ENCODE results near the gene NME9. TPM values are rescaled to one million over a fixed set of nuclear protein-coding genes. Genes with fewer than 3 reads are reported as not detected.

NME9 gene, protein sequence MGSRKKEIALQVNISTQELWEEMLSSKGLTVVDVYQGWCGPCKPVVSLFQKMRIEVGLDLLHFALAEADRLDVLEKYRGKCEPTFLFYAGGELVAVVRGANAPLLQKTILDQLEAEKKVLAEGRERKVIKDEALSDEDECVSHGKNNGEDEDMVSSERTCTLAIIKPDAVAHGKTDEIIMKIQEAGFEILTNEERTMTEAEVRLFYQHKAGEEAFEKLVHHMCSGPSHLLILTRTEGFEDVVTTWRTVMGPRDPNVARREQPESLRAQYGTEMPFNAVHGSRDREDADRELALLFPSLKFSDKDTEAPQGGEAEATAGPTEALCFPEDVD
- total RNA-seq: 2.5 TPM in 1 of 2 replicates, not detected in the other

DNA sequence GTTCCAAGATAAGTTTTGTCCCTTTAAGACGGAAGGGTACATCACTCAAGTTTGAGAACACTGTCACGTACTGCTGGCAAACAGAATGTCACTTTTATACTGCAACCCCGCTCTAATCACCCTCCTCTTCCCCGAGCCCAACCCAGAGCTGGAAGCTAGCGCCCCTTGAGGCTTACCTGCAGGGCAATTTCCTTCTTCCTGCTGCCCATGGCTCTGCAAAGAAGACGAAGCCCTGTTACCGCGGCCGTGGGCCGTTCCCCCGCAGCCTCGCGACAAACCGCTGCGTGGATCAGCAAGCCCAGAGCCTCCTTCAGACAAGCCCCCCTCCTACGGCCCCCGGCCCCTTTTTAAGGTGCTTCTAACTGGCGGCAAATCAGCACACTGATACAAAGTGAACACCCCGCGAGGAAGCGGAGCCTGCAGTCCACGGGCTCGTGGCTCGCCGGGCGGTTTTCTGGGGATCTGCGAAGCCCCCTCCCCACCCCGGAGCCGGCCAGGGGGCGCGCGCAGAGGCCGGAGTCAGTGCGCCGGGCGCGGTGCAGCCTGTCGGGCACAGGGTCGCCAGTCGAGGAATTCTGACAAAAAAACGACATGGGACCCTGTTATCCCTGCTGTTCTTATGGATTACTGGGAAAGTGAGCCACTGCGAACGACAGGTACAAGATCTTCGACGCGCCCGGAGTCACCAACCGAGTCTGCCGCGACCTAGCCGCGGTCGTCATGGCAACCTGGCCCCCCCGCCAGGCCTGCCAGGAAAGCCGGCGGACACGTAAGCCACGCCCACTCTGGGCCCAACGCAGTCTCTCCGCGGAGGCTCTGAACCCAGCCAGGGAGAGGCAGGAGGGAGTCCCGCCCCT, at the start of gene NME9:
Gene NME9, minus strand, starts transcription at position 725 of the 857 bp plus-strand sequence. Its CDS starts 516 bp downstream, at position 209.

DNA sequence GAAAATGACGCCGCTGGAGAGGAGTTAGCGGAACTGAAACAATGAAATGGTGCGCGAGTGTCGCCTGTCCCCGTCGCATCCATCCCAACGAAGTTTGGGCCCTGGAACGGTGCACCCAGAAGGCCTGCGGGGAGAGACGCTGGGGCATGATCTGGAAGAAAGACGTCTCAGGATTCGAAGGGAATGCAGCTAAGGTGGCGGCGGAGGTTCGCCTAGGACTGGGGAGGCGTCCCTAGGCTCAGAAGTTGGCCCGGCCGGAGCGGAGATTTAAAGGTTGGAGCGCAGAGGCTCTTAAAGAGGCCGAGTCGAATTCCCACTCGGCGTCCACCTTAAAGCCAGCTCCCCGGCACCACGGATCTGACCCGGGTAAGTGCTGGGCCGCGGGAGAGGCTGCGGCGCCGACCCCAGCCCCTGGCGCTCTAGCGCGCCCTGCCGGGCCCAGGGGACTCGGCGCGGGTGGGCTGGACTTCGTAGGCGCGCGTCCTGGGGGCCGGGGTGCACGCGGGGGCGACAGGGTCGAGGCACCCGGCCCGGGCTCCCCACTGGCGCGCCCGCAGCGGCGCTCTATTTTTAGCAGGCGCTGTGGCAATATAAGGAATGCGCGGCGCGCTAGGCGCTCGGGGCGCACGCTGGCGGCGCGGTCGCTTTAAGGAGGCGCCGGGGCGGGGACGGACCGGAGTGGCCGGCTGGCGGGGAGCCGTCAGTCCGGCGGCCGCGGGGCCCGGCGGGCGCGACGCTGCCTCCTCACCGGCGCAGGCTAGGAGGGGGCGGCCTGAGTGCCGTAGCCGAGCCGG, 18.5 kb upstream of the NME9 start, which contains the start of gene MRAS:
Gene MRAS, plus strand, starts transcription at position 620 of the 794 bp plus-strand sequence. CDS start 24,305 bp downstream, outside the sequence.

Other genes with a start within 250 kb of the NME9 start
- 4.2 and 7.8 TPM in 2 replicates for gene DZIP1L, start 214.2 kb downstream of the NME9 start, total RNA-seq
- gene A4GNT, start 197.5 kb downstream of the NME9 start, total RNA-seq: not detected in 2 replicates
- gene DBR1, start 154.9 kb downstream of the NME9 start, total RNA-seq: 8.2 and 10.8 TPM in 2 replicates
- 25.9 and 35.0 TPM in 2 replicates for gene ARMC8, start 142.6 kb downstream of the NME9 start, total RNA-seq
- gene MRAS, start 18.7 kb upstream of the NME9 start, total RNA-seq: 20.5 and 26.8 TPM in 2 replicates
- gene ESYT3, start 104.8 kb upstream of the NME9 start, total RNA-seq: 0.44 TPM in 1 of 2 replicates, not detected in the other